Heart left ventricle (tissue), 16 donors: ENCODE data around the gene CALM3. TPM values are rescaled to one million over a fixed set of nuclear protein-coding genes. Genes with fewer than 3 reads are reported as not detected.

Experiments used
- ATAC-seq, 4 donors: fragments of 200-7000 bp; cut with Tn5 transposase; one replicate each; pipeline ENCODE4 v1.9.1; 2020 to 2022; ENCODE audit warnings: moderate library complexity in 4 of 4, mild to moderate bottlenecking in 3 of 4, moderate number of reproducible peaks in 1 of 4
- DNase-seq, 5 donors: peaks; one replicate each; pipeline ENCODE4 v3.0.0-alpha.2; 2020
- H3K27ac ChIP-seq, 12 donors: fragments of 200-600 bp; sonication (generic) in 4 of 12; one replicate each; pipeline versions ENCODE4 v1.5.0 to v1.8.0; 2016 to 2022; ENCODE audit warnings: mild to moderate bottlenecking in 2 of 12
- H3K27me3 ChIP-seq, 9 donors: fragments of 200-600 bp; sonication (generic) in 2 of 9; one replicate each; pipeline versions ENCODE4 v1.5.1 to v1.8.0; 2016 to 2022; ENCODE audit warnings: mild to moderate bottlenecking in 3 of 9
- H3K36me3 ChIP-seq, 9 donors: fragments of 200-600 bp; sonication (generic) in 2 of 9; one replicate each; pipeline versions ENCODE4 v1.5.0 to v1.8.0; 2018 to 2022; ENCODE audit warnings: mild to moderate bottlenecking in 2 of 9
- H3K4me1 ChIP-seq, 12 donors: fragments of 200-600 bp; sonication (generic) in 4 of 12; one replicate each; pipeline versions ENCODE4 v1.5.0 to v1.8.0; 2016 to 2022; ENCODE audit warnings: mild to moderate bottlenecking in 3 of 12
- H3K4me3 ChIP-seq, 12 donors: fragments of 200-600 bp; sonication (generic) in 4 of 12; one replicate each; pipeline versions ENCODE4 v1.5.0 to v1.8.0; 2017 to 2022; ENCODE audit warnings: mild to moderate bottlenecking in 9 of 12, moderate library complexity in 4 of 12
- H3K9me3 ChIP-seq, 12 donors: fragments of 200-600 bp; sonication (generic) in 4 of 12; one replicate each; pipeline versions ENCODE4 v1.5.0 to v1.8.0; 2016 to 2022; ENCODE audit warnings: mild to moderate bottlenecking in 1 of 12
- POLR2A ChIP-seq, 2 donors: fragments of 450-650 bp; IDR thresholded peaks; one replicate each; pipeline ENCODE4 v1.6.1; 2017; ENCODE audit warnings: antibody characterized with exemption in 2 of 2, mild to moderate bottlenecking in 2 of 2, moderate library complexity in 2 of 2
- WGBS, 4 donors: extraction: QIAGEN DNeasy Blood & Tissue Kit in 2 of 4; methylation state at CpG; one replicate each; pipeline versions ENCODE4 v1.1.5 to v1.1.7; 2013 to 2018; 5-methylcytosine and 5-hydroxymethylcytosine counted together
- intact Hi-C, 10 donors: fragments of 100-400 bp; cut with DNase I; formaldehyde crosslinking; loops; one replicate each; pipeline versions ENCODE4 v1.11.1 to v1.14.2; 2022
- polyA plus RNA-seq, 2 donors: library from polyadenylated mRNA; stranded (reverse); fragments of 200-250 nt; gene quantifications; one replicate each; pipeline ENCODE4 v1.2.3, GENCODE V29; 2013
- total RNA-seq, 9 donors: library from RNA; depleted of rRNA in 2 of 9; stranded (reverse); fragments of >200 nt in 2 of 9; fragmentation: NEBNext Ultra II Directional in 3 of 9; extraction: Animal tissue kit (Norgen Biotek cat#: 25700) in 3 of 9; gene quantifications; one replicate each; pipeline versions ENCODE4 v1.1.0 to v1.2.4, GENCODE V29; 2016 to 2023
- TF ChIP-seq, protein P1 (sequence below), 12 donors: fragments of 200-600 bp; sonication (generic) in 4 of 12; IDR thresholded peaks; one replicate each; pipeline versions ENCODE4 v1.5.0 to v1.8.0; 2018 to 2022; ENCODE audit warnings: antibody characterized with exemption in 12 of 12, mild to moderate bottlenecking in 5 of 12
- donor health status: ischemic (EF 13 %, LVEDD 7.1; RV severe dilation, severe dysfunction).
- donor health status: healthy with polysubstance abuse.
- donor health status: DM: no; HTN: yes; CAD: no.
- donor health status: DM: no; HTN: no; CAD: no.
- donor health status: ischemic (EF 25% LVEDD 6.9; RV normal size, moderate dysfunction).
- donor health status: ischemic (EF 25% LVEDD 5.7; RV mildly dilated, moderate dysfunction).
- donor health status: healthy.
- donor health status: DM: yes; HTN: yes; CAD: no.
- donor health status: ischemic (EF 35%, LVEDD 5.7; RV mildly dilated, moderate dysfunction).
- donor health status: nonischemic (EF 11% LVEDD 7.7; RV severe dilation, severe dysfunction).
- donor health status: DM: yes; HTN: yes; CAD: no.
- donor health status: PGD.
- donor health status: ischemic (EF 29% LVEDD 5.4; RV normal size, mild dysfunction).
- donor health status: nonischemic (EF 23%, LVEDD 6.1; RV moderate dilation, normal function).

The CALM3 gene
- total and polyA plus RNA-seq, 11 donors: 204 to 417 (median 290) TPM

DNA sequence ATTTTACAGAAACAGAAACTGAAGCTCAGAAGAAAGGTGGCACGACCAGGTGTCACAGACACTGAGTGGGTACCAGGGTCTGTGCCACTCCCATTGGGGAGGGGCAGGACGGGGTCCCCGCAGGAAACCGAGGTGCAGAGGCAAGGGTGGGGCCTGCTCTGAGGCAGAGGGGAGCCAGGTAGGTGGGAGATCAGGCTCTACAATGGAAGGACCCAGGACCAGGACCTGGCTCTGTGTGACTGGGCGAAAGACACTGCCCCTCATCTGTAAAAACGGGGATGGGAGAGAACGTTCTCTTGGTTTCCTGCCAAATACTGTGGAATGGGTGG is 21.0 kb downstream of the CALM3 start:
- peak overlapping the region in 7 of 12 donors; percentile 50 to 79 (median 75) for H3K27ac ChIP-seq
- intact Hi-C loops: no loop called here
- 62 to 67% (median 66%) methylated on average over 7 of the region's 7 CpGs for WGBS, 4 donors
- H3K36me3 ChIP-seq: no peaks in the 10 kb centered on the region
- ATAC-seq (no peak), DNase-seq (peak in 1 of 5 donors; percentile 17)
- H3K4me1 ChIP-seq: peaks cover 0 to 80% (median 56%) of the 10 kb centered on the region in 12 donors
- TF ChIP-seq, protein P1, sequence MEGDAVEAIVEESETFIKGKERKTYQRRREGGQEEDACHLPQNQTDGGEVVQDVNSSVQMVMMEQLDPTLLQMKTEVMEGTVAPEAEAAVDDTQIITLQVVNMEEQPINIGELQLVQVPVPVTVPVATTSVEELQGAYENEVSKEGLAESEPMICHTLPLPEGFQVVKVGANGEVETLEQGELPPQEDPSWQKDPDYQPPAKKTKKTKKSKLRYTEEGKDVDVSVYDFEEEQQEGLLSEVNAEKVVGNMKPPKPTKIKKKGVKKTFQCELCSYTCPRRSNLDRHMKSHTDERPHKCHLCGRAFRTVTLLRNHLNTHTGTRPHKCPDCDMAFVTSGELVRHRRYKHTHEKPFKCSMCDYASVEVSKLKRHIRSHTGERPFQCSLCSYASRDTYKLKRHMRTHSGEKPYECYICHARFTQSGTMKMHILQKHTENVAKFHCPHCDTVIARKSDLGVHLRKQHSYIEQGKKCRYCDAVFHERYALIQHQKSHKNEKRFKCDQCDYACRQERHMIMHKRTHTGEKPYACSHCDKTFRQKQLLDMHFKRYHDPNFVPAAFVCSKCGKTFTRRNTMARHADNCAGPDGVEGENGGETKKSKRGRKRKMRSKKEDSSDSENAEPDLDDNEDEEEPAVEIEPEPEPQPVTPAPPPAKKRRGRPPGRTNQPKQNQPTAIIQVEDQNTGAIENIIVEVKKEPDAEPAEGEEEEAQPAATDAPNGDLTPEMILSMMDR (IDR thresholded peaks at IDR 0.05): no peak
- no peak for TF ChIP-seq POLR2A (IDR thresholded peaks at IDR 0.05)
- H3K4me3 ChIP-seq: peak overlapping the region in 10 of 12 donors; percentile 9 to 54 (median 43)
- no peaks in the 10 kb centered on the region for H3K9me3 ChIP-seq
- no peaks in the 10 kb centered on the region for H3K27me3 ChIP-seq

DNA sequence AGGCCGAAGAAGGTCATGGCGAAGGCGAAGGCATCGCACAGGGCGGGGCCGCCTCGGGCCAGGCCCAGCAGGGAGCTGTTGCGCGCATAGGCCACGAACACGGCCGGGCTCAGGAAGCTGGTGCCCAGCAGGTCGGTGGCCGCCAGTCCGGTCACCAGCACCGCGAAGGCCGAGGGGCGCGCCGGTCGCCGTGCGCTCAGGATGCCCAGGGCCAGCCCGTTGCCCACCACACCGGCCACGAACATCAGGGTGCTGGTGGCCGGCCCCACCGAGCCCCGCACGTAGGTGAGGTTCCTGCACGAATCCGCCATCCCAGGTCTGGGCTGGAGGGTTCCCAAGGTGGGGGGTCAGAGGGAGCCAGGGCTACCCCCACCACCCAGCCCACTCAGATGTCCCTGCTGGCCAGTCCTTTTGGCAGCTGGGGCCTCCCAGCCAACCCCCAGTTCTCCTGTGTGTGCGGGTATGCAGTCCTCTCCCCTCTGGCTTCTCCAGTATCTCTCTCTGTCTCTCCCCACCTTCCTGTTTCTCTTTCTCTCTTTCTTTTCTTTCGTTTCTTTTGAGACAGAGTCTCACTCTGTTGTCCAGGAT is 22.9 kb downstream of the CALM3 start:
- H3K9me3 ChIP-seq: no peaks in the 10 kb centered on the region
- H3K4me3 ChIP-seq: peak overlapping the region in 11 of 12 donors; percentile 8 to 54 (median 43)
- DNase-seq: peak in 2 of 5 donors; percentile 25 to 61
- H3K4me1 ChIP-seq: peaks cover 0 to 67% (median 44%) of the 10 kb centered on the region in 12 donors
- no peak for ATAC-seq
- no peaks in the 10 kb centered on the region for H3K27me3 ChIP-seq
- TF ChIP-seq, protein P1 (IDR thresholded peaks at IDR 0.05): no peak
- TF ChIP-seq POLR2A (IDR thresholded peaks at IDR 0.05): no peak
- peak overlapping the region in 11 of 12 donors; percentile 67 to 88 (median 78) for H3K27ac ChIP-seq
- intact Hi-C loops: no loop called here
- WGBS, 4 donors: 90 to 93% (median 91%) methylated on average over 32 to 35 of the region's 35 CpGs
- H3K36me3 ChIP-seq: no peaks in the 10 kb centered on the region

DNA sequence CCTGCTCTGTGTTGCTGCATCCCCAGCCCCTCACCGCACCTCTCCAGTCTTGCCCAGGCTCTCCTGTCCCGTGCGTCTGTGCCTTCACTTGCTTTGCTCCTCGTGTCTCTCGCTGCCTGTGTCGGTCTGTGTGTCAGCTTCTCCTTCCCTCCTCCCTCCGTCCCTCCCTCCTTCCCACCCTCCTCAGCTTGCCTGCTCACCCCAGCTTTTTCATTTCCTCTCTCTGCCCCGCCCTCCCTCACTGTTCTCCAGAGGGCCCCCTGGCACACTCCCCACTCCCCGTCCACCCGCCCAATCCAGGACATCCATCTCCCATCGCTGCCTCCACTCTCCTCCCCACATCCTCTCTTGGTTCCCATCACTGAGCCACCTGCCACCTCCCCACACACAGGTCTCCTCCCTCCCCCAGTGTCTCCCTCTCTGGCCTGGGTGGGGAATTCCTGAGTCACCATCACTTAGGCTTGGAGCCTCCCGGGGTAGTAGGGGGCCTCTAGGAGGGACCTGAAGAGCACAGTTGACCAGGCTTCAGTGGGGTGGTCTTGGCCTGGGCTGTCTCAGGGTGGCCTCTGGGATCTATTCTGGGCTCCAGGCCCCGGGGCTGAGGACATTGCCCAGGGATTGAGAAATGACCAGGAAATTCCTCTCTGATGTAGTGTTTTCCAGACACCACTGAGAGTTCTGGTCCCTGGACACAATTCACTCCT is 24.0 kb downstream of the CALM3 start, which contains the start of gene PTGIR:
TSS of gene PTGIR (minus strand) at position 132 of the 704 bp plus-strand sequence. CDS start 864 bp downstream, outside the sequence.
- no peaks in the 10 kb centered on the region for H3K27me3 ChIP-seq
- TF ChIP-seq, protein P1 (IDR thresholded peaks at IDR 0.05): no peak
- TF ChIP-seq POLR2A (IDR thresholded peaks at IDR 0.05): peak in 1 of 2 donors; percentile 59
- H3K4me3 ChIP-seq: peak within 1 kb of the TSS in 11 of 12 donors; percentile 8 to 54 (median 43)
- peak within 1 kb of the TSS; percentile 23 to 88 (median 77) for H3K27ac ChIP-seq
- H3K4me1 ChIP-seq: peaks cover 0 to 66% (median 41%) of the 10 kb centered on the region in 12 donors
- ATAC-seq (peak; percentile 63 to 82 (median 78)), DNase-seq (peak; percentile 81 to 87 (median 84))
- H3K9me3 ChIP-seq: no peaks in the 10 kb centered on the region
- H3K36me3 ChIP-seq: no peaks in the 10 kb centered on the region
- intact Hi-C loops: no loop called here
- 34 to 51% (median 45%) methylated on average over 13 of the region's 13 CpGs for WGBS, 4 donors

DNA sequence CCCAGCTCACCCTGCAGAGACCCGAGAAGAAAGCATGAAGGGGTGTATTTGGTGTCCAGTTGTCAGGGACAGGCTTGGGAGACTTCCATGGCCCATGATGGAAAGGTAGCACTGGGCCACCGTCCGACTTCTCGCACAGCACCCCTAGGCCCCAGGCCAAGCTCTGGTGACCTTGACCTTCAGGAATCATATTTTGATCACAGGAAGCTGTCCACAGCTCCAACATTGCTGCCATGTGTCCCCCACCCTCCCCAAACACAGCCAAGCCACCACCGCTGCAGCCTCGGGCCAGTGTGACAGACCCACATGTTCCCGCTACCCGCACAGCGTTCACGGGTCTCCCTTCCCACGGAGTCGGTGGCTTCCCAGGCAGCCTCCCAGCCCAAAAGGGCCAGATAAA is 24.6 kb downstream of the CALM3 start:
- DNase-seq: peak in 2 of 5 donors; percentile 51 to 58
- TF ChIP-seq POLR2A (IDR thresholded peaks at IDR 0.05): no peak
- TF ChIP-seq, protein P1 (IDR thresholded peaks at IDR 0.05): no peak
- H3K27me3 ChIP-seq: no peaks in the 10 kb centered on the region
- peaks cover 0 to 60% (median 37%) of the 10 kb centered on the region in 12 donors for H3K4me1 ChIP-seq
- ATAC-seq: peak in 1 of 4 donors; percentile 4
- peak overlapping the region in 1 of 12 donors; percentile 7 for H3K4me3 ChIP-seq
- intact Hi-C loops: no loop called here
- WGBS, 4 donors: 57 to 78% (median 72%) methylated on average over 9 to 12 of the region's 12 CpGs
- no peaks in the 10 kb centered on the region for H3K9me3 ChIP-seq
- peak overlapping the region; percentile 23 to 88 (median 77) for H3K27ac ChIP-seq
- H3K36me3 ChIP-seq: no peaks in the 10 kb centered on the region
